SHP77 (cell line): ENCODE data around the gene LENG1.
A peak's percentile ranks its signal among the peaks of the same experiment; 100 is the strongest.

Experiments
- DNase-seq, 2 experiments: peaks; one replicate each; lab custom pipeline; 2025; lab: John Stamatoyannopoulos, UW

The LENG1 gene

DNA sequence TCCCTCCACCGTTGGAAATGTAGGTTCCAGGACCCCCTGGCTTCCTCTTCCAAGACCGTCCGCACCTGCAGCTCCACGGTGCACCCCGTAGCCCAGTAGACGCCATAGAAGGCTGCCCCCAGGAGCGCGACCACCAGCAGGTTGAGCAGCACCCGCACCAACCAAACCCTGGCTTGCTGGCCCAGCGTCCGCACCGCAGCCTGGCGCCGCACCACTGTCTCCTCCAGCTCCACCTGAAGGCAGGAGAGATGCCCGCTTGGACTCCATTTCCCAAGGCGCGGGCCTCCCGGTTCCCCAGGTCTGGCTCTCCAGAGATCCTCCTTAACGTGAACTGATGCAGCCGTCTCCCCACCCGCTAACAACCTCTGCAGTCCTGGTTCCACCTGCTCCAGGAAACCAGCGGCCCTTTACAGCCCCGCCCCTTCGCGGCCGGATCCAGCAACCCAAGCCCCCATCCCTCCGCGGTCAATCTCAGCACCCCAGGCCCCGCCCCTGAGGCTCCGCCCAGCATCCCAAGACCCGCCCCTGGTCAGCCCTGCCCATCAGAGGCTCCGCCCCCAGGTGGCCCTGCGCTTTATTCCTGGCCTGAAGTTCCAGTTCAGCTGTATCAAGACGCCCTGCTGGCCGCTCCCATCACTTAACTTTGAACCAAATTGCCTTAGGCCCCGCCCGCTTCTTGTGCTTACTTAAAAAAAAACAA lies 5.0 kb upstream of the LENG1 start:
- no peak for DNase-seq

DNA sequence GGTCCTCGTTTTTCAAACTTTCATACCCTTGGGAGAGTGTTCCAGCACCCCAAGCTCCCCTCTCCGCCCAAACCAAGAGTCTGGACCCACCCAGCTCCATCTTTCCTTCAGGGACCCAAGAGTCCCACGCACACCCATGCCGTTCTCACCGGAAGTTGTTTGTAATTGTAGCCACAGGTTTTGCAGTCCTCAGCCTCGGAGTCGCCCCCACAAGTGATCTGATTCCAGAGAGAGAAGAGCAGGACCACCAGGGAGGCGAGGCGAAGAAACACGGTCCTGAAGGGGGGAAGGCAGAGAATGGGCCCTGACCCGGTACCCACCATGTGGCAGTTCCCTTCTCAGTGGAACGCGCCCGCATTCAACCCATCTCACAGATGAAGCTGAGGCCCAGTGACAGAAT lies 3.4 kb upstream of the LENG1 start:
- DNase-seq, result no peak

DNA sequence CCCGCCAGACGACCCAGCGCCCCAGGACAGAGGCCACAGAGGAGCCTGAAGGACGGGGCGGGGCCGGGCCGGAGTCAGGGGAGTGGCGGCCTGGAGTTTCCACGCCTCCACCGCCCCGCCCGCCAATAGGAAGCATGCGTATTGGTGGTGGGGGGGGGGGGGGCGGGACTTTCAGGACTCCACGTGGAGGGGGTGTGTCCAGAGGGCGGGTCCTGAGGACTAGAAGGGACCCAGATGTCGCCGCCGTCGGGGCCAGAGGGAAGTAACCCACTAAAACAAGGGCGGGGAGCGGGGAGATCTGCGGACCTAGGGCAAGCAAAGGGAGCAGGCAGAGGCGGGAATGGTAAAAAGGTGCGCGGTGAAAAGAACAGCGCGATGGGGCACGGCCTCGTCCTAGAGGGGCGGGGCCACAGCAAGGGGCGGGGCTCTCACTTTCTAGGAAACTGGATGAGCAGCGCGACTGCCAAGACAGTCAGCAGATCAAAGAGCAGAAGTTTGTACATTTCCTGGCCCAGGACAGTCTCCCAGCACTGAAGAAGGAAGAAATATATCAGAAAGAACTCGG lies 2.8 kb upstream of the LENG1 start:
- peak; percentile 59 to 76 for DNase-seq

GRCh38 chr19:54160854-54161253 lies 1.3 kb upstream of the LENG1 start:
- DNase-seq, result no peak

DNA sequence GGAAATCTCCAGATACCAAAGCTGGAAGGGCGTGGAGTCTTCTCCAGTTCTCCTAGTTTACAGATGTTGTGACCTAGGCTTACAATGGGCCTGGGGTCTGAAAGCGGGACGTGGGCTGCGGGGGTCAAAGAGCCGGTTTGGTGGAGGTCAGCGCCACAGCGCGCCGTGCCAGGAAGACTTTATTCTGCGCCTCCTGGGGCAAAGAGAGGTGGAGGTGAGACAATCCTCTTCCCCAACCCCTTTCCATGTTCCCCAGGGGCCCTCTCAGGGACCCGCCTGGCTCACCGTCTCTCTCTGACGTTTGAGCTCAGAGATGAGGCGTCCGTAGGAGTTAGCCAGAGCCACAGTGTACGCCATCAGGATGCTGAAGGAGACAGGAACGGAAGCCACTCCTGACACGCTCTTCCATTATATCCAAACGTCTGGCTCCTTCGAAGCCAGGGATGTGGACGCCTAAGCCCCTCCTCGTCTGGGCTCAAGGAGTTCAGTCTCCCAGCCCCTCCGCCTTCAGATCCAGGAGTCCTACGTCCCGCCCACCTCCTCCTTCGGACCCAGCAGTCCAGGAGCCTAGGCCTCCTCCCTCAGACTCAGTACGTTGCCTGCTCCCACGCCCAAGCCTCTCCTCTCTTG lies 776 bp upstream of the LENG1 start:
- DNase-seq, result no peak

DNA sequence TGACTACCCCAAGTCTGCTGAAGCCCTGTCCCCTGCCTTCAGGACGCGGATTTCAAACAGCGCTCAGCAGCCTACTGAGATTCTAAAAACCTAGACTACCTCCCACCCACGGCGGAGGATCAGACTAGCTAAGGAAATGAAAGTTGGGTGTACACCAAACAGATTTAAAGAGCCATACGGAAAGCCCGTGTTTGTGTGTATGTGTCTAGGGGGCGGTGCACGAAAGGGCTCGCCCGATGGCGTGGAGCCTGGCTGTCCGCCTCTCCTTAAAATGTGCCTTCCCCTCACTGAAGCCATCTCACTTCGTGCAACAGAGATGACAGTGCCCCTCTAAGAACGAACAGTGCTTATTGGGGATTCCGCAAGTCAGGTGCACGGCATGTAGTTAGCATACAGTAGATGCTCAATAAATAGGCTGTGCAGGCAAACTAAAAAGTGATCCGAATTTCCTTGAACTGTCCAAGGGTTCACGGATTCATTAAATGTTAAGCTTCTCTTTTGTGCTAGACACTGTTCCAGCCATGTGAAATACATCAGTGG lies 639 bp downstream of the LENG1 start:
- no peak for DNase-seq

- DNase-seq, result no peak
These were observed 2.6 kb downstream of the LENG1 start for GRCh38 chr19:54156953-54157352.

DNA sequence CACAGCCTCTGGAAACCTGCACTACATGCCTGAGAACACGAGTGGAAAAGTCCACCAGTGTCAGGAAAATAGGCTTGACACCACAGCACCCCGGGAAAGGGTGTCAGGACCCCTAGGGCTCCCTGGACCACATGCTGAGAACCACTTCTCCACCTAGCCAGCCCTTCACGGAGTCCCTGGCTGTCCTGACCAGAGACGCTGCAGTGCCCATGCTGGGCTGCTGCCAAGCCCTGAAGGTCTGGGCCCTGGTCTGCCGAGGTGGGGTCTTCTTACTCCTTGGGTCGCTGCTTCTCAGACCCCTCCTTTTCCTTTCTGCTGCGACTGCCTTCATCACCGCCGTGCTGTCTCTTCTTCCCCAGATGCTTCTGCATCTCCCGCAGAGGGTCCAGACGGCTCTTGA lies 3.0 kb downstream of the LENG1 start:
- DNase-seq, result no peak

- DNase-seq, result no peak
These were observed 3.8 kb downstream of the LENG1 start for GRCh38 chr19:54155694-54156093.

DNA sequence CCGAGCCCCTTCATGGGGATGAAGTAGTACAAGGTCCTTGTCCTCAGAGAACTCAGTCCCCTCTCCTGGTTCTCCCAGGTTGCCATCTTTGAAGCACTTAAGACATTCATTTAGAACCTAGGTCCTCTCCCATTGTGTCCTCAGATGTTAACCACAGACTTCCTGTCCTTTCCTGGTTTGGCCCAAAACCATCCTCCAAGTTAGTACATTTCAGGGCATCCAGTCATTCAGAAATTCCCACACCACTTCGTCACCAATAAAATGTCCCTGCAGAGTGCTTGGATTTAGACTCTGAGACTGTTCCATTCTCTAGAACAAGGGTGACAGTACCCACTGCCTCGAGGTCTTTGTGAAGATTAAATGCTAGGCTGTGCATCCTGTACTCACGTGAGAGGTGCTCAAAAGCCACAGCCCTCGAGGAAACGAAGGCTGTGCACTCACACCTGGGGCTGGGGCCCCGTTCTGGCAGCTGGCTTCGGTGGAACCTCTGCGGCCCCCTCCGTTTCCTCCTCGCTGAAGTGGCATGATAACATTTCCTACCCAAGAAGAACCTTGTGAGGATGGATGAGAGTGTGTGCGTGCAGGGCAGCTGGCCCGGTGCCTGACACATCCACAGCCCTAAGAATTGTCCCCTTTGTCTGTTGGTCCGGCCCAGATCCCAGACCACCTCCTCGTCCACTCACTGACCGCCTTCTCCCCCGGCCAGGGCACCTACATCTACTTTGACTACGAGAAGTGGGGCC lies 4.7 kb downstream of the LENG1 start:
- DNase-seq, result no peak

GRCh38 chr19:54153731-54154326 lies 5.7 kb downstream of the LENG1 start:
- DNase-seq, result no peak

DNA sequence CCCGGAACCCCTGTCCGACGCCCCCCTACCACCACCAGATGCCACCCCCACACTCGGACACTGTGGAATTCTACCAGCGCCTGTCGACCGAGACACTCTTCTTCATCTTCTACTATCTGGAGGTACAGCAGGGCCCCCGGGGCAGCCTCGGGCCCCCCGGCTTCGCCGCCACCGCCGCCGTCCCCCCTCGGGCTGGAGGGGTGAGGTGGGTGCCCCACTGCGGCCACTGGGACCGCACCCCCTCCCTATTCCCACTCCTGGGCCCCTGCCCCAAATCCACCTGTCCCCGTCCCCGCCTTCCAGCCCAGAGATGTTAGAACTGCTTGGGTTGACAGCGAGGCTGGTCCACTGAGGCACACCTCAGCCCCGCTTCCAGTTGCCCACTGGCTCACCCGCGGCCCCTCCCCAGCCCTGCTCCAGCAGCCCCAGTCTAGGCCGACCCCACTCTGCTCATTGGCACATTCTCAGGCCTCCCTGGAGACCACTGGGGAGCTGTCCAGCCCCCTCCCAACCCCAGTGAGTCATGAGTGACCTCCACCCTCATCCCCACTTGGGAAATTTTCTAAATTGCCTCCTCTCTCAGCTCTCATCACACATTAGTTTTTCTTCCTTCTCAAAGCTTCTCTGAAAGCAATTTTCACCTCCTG lies 6.5 kb downstream of the LENG1 start:
- DNase-seq, result no peak

DNA sequence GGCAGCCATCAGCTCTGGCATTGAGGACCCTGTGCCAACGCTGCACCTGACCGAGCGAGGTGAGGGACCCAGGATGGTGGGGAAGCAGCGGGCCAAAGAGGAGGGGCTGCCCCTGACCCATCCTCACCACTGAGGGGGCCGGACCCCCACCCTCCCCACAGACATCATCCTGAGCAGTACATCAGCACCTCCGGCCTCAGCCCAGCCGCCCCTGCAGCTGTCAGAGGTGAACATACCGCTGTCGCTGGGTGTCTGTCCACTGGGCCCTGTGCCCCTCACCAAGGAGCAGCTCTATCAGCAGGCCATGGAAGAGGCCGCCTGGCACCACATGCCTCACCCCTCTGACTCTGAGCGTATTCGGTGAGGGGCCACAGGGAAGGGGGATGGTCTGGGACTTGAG lies 7.3 kb downstream of the LENG1 start:
- no peak for DNase-seq

DNA sequence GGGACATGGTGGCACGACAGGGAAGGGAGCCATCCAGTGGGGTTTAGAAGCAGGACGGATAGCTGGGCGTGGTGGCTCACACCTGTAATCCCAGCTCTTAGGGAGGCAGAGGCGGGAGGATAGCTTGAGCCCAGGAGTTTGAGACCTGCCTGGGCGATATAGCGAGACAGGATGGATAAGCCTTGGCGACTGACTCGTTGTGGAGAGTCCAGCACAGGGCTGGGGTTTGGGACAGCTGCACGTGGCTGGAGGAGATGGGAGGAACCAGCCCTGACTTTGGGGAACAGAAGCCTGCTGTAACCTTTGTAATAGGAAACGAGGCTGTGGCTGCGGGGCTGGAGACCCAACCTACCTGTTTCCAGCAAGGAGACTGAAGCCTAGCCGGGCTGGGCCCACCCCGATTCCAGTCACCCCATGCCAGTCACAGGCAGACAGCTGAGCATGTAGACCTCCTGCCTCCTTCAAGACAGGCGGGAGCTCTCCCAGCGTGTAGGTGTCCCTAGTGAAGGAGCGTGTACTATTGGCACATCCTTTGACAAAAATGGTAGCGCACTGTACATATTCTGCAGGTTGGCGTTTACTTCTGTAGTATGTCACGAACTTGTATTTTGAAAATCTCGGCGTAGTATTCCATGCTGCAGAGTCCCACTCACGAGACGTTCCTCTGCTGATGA lies 8.0 kb downstream of the LENG1 start:
- DNase-seq, result no peak

DNA sequence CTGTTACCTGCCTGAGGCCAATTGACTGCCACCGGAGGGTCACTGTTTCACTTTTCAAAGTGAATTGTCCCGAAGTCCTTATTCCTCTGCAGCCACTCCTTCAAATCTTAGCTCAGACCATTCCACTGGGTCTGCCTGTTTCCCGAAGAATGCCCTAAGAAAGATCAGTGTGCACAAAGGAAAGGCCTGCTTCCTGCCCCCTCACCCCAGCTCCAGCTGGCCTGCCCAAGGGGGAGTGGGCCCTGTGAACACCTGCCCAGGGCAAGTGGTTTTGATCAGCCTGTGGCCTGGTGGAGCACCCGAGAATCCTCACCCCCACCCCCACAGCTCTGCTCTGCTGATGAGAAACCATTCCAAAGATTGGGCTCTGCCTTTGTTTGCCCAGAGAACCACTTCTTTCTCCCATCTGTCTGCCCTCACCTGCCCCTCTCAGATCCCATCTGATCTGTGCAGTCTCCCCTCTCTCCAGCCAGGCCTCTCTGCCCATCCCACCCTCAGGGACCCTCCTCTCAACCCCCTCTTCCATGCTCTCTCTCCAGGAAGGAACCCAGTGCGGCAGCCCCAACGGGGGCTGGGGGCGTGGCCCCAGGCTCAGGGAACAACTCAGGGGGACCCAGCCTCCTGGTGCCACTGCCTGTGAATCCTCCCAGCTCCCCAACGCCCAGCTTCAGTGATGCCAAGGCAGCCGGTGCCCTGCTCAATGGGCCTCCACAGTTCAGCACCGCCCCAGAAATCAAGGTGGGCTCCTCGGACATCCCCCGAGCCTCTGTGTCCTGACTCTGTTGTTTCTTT lies 10.3 kb downstream of the LENG1 start:
- DNase-seq, result no peak

- no peak for DNase-seq
These were observed 11.4 kb downstream of the LENG1 start for GRCh38 chr19:54148158-54148557.

DNA sequence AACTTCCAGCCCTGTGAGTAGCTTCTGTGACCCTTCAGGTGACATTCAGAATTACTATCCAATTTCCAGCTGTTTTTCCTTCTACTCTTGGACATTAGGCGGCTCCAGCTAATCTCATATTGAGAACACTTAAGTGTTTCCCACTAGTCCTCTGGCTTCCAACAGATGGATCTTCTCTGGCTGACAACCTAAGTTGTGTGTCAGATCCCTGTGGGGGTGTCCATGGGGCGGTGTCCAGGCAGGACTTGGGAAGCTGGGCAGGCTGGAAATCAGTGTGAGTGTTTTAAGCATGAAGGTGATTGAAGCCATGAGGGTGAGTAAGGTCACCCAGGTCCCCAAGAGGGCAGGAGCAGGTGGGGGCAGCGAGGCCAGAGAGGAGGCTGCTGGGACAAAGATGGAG lies 11.8 kb downstream of the LENG1 start:
- no peak for DNase-seq

DNA sequence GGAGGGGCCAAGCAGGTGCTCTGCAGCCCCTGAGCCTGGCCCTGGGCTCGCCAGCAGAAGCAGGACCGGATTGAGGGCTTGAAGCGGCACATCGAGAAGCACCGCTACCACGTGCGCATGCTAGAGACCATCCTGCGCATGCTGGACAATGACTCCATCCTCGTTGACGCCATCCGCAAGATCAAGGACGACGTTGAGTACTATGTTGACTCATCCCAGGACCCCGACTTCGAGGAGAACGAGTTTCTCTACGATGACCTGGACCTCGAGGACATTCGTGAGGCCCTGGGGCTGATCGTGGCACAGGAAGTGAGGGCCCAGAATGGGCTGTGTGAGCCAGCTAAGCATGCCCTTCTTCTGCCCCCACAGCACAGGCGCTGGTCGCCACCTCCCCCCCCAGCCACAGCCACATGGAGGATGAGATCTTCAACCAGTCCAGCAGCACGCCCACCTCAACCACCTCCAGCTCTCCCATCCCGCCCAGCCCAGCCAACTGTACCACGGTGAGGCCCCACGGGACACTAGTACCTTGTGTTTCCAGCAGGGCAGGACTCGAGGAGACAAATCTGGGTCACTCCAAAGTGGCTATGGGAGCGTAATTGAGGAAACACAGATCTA lies 13.9 kb downstream of the LENG1 start:
- DNase-seq, result no peak

DNA sequence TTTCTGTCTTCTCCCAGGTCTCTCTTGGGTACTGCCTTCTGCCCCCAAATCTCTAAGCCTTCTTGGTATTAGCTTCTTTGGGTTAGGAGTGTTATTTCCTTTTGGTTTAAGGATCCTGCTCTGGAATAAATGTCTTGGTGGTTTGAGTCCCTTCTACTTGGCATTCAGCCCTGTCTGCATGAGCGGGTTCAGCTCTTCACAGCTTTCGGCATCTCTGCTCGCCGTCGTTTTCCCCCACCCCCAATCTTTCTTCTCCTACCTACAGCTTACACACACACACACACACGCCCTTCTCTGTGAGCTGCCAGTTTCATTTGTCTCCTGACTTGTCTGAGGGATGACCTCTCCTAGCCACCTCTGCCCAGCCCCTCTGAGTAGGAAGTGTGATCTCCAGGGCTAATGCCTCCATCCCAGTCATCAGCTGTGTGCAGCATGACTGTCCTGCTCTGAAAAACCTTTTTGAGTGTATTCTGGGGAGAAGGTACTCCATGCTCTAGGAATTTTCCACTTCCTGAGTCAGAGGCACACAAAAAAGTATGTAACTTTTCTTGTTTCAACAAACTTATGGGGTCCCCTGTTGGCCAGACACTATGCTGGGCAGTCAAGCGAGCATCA lies 17.2 kb downstream of the LENG1 start:
- DNase-seq, result no peak

- DNase-seq, result no peak
These were observed 18.2 kb downstream of the LENG1 start for GRCh38 chr19:54141356-54141755.
